ENCODE data around the gene EPS8L1. TPM values are rescaled to one million over a fixed set of nuclear protein-coding genes. Genes with fewer than 3 reads are reported as not detected.
"Not testable (repeated sequence)": the region's sequence is repeated elsewhere in the genome, so short reads cannot be mapped to it uniquely, and the experiment has no call there.

EPS8L1 gene
- total and polyA plus RNA-seq, 12 donors, result 0.53 to 7.9 (median 1.3) TPM; not detected in 1

DNA sequence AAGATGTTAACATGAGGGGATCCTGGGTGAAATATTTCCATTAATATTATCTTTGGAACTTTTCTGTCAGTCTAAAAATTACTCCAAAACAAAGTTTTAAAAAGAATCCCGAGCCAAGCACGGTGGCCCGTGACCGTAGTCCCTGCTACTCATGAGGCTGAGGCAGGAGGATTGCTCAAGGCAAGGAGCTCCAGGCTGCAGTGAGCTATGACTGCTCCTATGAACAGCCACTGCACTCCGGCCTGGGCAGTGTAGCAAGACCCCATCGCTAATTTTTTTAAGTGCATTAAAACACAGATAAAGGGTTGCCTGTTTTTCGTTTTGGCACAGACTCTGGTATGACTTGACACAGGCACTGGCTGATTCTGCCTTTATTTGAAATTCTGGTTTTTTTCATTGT, 44.5 kb upstream of the EPS8L1 start:
- WGBS, 2 donors, result 83 to 85% methylated on average over 7 of the region's 7 CpGs
- H3K27me3 ChIP-seq, result no peaks in the 10 kb centered on the region

DNA sequence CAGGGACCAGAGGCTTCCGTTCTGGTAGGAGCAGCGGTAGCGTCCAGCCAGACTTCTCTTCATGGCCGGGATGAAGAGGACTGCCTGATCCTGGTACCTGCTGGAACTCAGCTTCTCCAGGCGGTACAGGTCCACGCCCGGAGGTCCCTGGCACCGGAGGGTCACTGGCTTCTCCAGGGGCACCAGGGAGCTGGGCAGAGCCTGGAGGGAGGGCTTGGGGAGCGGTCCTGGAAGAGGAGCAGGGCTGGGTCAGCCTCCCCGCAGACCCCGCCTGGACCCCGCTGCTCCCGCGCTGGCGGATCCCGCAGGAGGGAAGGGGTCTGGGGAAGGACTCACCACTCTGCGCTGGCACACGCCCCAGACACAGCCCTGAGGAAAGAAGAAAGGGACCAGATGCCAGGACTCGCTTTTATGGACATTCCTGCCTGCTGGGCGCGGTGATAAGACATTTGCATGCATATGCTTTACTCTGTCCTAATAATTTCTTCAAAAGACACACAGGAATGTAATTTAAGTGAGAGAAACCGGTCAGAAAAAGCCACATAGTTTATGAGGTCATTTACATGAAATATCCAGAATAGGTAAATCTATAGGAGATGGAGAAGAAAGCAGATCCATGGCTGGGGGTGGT, 43.4 kb upstream of the EPS8L1 start:
- TF ChIP-seq, protein P1, sequence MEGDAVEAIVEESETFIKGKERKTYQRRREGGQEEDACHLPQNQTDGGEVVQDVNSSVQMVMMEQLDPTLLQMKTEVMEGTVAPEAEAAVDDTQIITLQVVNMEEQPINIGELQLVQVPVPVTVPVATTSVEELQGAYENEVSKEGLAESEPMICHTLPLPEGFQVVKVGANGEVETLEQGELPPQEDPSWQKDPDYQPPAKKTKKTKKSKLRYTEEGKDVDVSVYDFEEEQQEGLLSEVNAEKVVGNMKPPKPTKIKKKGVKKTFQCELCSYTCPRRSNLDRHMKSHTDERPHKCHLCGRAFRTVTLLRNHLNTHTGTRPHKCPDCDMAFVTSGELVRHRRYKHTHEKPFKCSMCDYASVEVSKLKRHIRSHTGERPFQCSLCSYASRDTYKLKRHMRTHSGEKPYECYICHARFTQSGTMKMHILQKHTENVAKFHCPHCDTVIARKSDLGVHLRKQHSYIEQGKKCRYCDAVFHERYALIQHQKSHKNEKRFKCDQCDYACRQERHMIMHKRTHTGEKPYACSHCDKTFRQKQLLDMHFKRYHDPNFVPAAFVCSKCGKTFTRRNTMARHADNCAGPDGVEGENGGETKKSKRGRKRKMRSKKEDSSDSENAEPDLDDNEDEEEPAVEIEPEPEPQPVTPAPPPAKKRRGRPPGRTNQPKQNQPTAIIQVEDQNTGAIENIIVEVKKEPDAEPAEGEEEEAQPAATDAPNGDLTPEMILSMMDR (IDR thresholded peaks at IDR 0.05), result no peak
- Histone ChIP-seq H3K27ac (no peak overlapping the region), H3K4me3 (no peak overlapping the region), H3K9me3 (peaks cover 0 to 4% (median 0%) of the 10 kb centered on the region in 11 donors), H3K27me3 (no peaks in the 10 kb centered on the region), H3K36me3 (no peaks in the 10 kb centered on the region), H3K4me1 (no peaks in the 10 kb centered on the region)
- intact Hi-C loops (cut with DNase I), result no loop called here
- DNase-seq (no peak), ATAC-seq (peak in 1 of 8 donors; percentile 38)
- WGBS, 2 donors, result 84 to 85% methylated on average over 22 of the region's 22 CpGs

More for the DNA sequence above, 44.5 kb upstream of the EPS8L1 start:
- ATAC-seq (no peak), DNase-seq (no peak)
- no peak overlapping the region for H3K4me3 ChIP-seq
- no peaks in the 10 kb centered on the region for H3K4me1 ChIP-seq
- intact Hi-C loops (cut with DNase I), result no loop called here
- no peak overlapping the region for H3K27ac ChIP-seq
- H3K36me3 ChIP-seq, result no peaks in the 10 kb centered on the region
- TF ChIP-seq, protein P1 (IDR thresholded peaks at IDR 0.05), result no peak
- H3K9me3 ChIP-seq, result peaks cover 0 to 4% (median 0%) of the 10 kb centered on the region in 11 donors

DNA sequence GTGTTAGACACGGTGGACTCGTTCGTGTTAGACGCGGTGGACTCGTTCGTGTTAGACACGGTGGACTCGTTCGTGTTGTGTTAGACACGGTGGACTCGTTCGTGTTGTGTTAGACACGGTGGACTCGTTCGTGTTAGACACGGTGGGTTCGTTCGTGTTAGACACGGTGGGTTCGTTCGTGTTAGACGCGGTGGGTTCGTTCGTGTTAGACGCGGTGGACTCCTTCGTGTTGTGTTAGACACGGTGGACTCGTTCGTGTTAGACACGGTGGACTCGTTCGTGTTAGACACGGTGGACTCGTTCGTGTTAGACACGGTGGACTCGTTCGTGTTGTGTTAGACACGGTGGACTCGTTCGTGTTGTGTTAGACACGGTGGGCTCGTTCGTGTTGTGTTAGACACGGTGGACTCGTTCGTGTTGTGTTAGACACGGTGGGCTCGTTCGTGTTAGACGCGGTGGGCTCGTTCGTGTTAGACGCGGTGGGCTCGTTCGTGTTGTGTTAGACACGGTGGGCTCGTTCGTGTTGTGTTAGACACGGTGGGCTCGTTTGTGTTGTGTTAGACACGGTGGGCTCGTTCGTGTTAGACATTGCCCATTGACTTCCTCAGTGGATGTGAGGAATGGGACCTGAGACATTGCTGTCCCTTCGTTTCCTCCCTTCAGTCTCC, 42.6 kb upstream of the EPS8L1 start:
- H3K27me3 ChIP-seq; H3K36me3 ChIP-seq; intact Hi-C loops (cut with DNase I); H3K27ac ChIP-seq; DNase-seq; H3K9me3 ChIP-seq; H3K4me1 ChIP-seq; H3K4me3 ChIP-seq; ATAC-seq: not testable (repeated sequence)
- 93 to 95% methylated on average over 70 of the region's 70 CpGs for WGBS, 2 donors

DNA sequence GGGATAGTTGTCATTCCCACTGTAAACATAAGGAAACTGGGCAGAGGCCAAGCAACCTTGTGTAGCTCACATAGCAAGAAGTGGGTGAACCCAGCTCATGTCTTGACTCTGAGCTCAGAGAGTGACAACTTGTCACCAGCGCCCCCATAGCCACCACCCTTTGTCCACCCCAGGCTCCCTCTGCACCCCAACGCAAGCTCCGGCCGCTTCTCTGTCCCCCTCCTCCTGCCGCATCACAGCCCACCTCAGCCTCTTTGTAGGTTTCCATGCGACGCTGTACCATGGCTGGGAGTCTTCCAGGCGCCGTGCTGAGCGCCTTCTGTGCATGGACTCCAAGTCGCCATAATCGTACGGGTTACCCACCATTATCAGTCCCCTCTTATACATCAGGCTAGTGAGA, 40.9 kb upstream of the EPS8L1 start:
- intact Hi-C loops (cut with DNase I), result no loop called here
- no peak overlapping the region for H3K27ac ChIP-seq
- no peaks in the 10 kb centered on the region for H3K27me3 ChIP-seq
- WGBS, 2 donors, result 93 to 94% methylated on average over 13 of the region's 13 CpGs
- no peaks in the 10 kb centered on the region for H3K36me3 ChIP-seq
- no peaks in the 10 kb centered on the region for H3K9me3 ChIP-seq
- TF ChIP-seq, protein P1 (IDR thresholded peaks at IDR 0.05), result no peak
- DNase-seq (no peak), ATAC-seq (peak in 2 of 8 donors; percentile 11 to 35)
- no peak overlapping the region for H3K4me3 ChIP-seq
- no peaks in the 10 kb centered on the region for H3K4me1 ChIP-seq

DNA sequence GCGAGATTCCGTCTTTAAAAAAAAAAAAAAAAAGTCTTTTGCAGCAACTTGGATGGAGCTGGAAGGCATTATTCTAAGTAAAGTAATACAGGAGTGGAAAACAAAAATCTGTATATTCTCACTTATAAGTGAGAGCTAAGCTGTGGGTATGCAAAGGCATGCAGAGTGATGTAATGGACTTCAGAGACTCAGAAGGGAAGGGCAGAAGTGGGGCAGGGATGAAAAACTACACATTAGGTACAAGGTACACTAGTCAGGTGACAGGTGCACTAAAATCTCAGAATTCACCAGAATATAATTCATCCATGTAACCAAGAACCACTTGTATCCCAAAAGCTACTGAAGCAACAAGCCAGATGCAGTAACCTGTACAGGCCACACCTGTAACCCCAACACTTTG, 39.6 kb upstream of the EPS8L1 start:
- Histone ChIP-seq H3K36me3 (peaks cover 0 to 10% (median 1%) of the 10 kb centered on the region in 9 donors), H3K27me3 (no peaks in the 10 kb centered on the region), H3K4me3 (no peak overlapping the region), H3K27ac (no peak overlapping the region), H3K9me3 (no peaks in the 10 kb centered on the region), H3K4me1 (no peaks in the 10 kb centered on the region)
- ATAC-seq, result no peak
- TF ChIP-seq, protein P1 (IDR thresholded peaks at IDR 0.05), result no peak
- 82 to 92% methylated on average over 2 of the region's 2 CpGs for WGBS, 2 donors
- intact Hi-C loops (cut with DNase I), result no loop called here
- DNase-seq, result no peak

DNA sequence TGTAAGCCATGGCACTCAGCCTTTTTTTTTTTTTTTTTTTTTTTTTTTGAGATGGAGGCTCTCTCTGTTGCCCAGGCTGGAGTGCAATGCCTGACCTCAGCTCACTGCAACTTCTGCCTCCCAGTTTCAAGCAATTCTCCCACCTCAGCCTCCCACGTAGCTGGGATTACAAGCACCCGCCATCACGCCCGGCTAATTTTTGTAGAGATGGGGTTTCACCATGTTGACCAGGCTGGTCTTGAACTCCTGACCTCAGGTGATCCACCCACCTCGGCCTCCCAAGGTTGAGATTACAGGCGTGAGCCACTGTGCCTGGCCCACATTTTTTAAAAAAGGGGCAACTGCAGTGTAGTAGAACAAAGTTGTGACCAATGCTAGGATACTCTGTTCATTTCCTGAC, 38.1 kb upstream of the EPS8L1 start:
- DNase-seq; H3K27me3 ChIP-seq; H3K9me3 ChIP-seq; H3K4me3 ChIP-seq; intact Hi-C loops (cut with DNase I); ATAC-seq; H3K27ac ChIP-seq: not testable (repeated sequence)
- Histone ChIP-seq H3K4me1 (peaks cover 0 to 11% (median 0%) of the 10 kb centered on the region in 9 donors), H3K36me3 (peaks cover 0 to 24% (median 5%) of the 10 kb centered on the region in 9 donors)
- 79 to 94% methylated on average over 6 of the region's 6 CpGs for WGBS, 2 donors

DNA sequence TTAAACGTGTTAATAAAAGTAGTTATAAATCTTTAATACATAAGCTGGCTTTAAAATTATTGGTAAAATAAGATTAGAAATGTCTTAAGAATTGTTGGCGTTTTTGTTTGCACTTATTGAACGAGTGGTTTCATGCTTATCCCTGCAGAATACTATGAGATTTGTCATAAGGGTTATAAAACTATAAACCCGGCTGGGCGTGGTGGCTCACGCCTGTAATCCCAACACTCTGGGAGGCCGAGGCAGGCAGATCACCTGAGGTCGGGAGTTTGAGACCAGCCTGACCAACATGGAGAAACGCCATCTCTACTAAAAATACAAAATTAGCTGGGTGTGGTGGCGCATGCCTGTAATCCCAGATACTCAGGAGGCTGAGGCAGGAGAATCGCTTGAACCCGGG, 35.0 kb upstream of the EPS8L1 start:
- not testable (repeated sequence) for H3K9me3 ChIP-seq, H3K27ac ChIP-seq
- 86 to 91% methylated on average over 12 of the region's 12 CpGs for WGBS, 2 donors

More for the DNA sequence above, 35.0 kb upstream of the EPS8L1 start:
- H3K4me1 ChIP-seq, result peaks cover 0 to 11% (median 0%) of the 10 kb centered on the region in 9 donors
- intact Hi-C loops (cut with DNase I); H3K27me3 ChIP-seq; ATAC-seq; H3K4me3 ChIP-seq; DNase-seq: not testable (repeated sequence)
- H3K36me3 ChIP-seq, result peaks cover 0 to 54% (median 32%) of the 10 kb centered on the region in 9 donors
